Duodenal mucosa (tissue), 2 donors: ENCODE data around the gene CCR7.

ENCODE experiments used
- H3K27ac ChIP-seq: one replicate; pipeline ENCODE4 v1.7.0; 2013; ENCODE audit warnings: low read depth, low read length
- H3K27me3 ChIP-seq, 2 donors: one replicate each; pipeline ENCODE4 v1.7.0; 2013; ENCODE audit warnings: low read length in 2 of 2, control low read depth in 1 of 2; ENCODE audit not compliant: insufficient read depth in 2 of 2, control insufficient read depth in 1 of 2
- H3K36me3 ChIP-seq, 2 donors: one replicate each; pipeline ENCODE4 v1.7.0; 2013; ENCODE audit warnings: low read length in 2 of 2, control low read depth in 1 of 2; ENCODE audit not compliant: insufficient read depth in 2 of 2, control insufficient read depth in 1 of 2
- H3K4me1 ChIP-seq, 2 donors: one replicate each; pipeline ENCODE4 v1.7.0; 2013; ENCODE audit warnings: low read length in 2 of 2, control low read depth in 1 of 2; ENCODE audit not compliant: insufficient read depth in 2 of 2, control insufficient read depth in 1 of 2
- H3K4me3 ChIP-seq, 2 donors: one replicate each; pipeline ENCODE4 v1.7.0; 2013; ENCODE audit warnings: low read length in 2 of 2, low read depth in 1 of 2
- H3K9ac ChIP-seq, 2 donors: one replicate each; pipeline ENCODE4 v1.7.0; 2013; ENCODE audit warnings: low read length in 2 of 2, low read depth in 1 of 2
- H3K9me3 ChIP-seq, 2 donors: one replicate each; pipeline ENCODE4 v1.7.0; 2013; ENCODE audit warnings: low read length in 2 of 2, control low read depth in 1 of 2; ENCODE audit not compliant: control insufficient read depth in 1 of 2

CCR7 gene

GRCh38 chr17:40522250-40522960 lies 42.9 kb downstream of the CCR7 start:
- H3K36me3 ChIP-seq: no peaks in the 10 kb centered on the region
- H3K27ac ChIP-seq: no peak overlapping the region
- H3K9ac ChIP-seq: no peak overlapping the region
- peaks cover 0 to 10% of the 10 kb centered on the region in 2 donors for H3K4me1 ChIP-seq
- no peak overlapping the region for H3K4me3 ChIP-seq
- H3K9me3 ChIP-seq: peaks cover 3 to 5% of the 10 kb centered on the region in 2 donors
- H3K27me3 ChIP-seq: no peaks in the 10 kb centered on the region

GRCh38 chr17:40520991-40521453 lies 44.2 kb downstream of the CCR7 start:
- Histone ChIP-seq H3K36me3 (no peaks in the 10 kb centered on the region), H3K27me3 (no peaks in the 10 kb centered on the region), H3K9me3 (peaks cover 3 to 5% of the 10 kb centered on the region in 2 donors), H3K4me3 (no peak overlapping the region), H3K4me1 (peaks cover 11 to 21% of the 10 kb centered on the region in 2 donors), H3K27ac (no peak overlapping the region), H3K9ac (no peak overlapping the region)

- H3K9me3 ChIP-seq: no peaks in the 10 kb centered on the region
- no peaks in the 10 kb centered on the region for H3K27me3 ChIP-seq
- H3K27ac ChIP-seq: no peak overlapping the region
- no peak overlapping the region for H3K4me3 ChIP-seq
- peaks cover 11 to 21% of the 10 kb centered on the region in 2 donors for H3K4me1 ChIP-seq
- no peak overlapping the region for H3K9ac ChIP-seq
- H3K36me3 ChIP-seq: no peaks in the 10 kb centered on the region
Observed at GRCh38 chr17:40519089-40519775, 46.0 kb downstream of the CCR7 start.

GRCh38 chr17:40518401-40519088 lies 46.7 kb downstream of the CCR7 start:
- Histone ChIP-seq H3K36me3 (no peaks in the 10 kb centered on the region), H3K9ac (no peak overlapping the region), H3K27ac (no peak overlapping the region), H3K27me3 (no peaks in the 10 kb centered on the region), H3K9me3 (no peaks in the 10 kb centered on the region), H3K4me1 (peaks cover 11 to 21% of the 10 kb centered on the region in 2 donors), H3K4me3 (no peak overlapping the region)

- Histone ChIP-seq H3K9me3 (no peaks in the 10 kb centered on the region), H3K4me1 (peaks cover 11 to 21% of the 10 kb centered on the region in 2 donors), H3K4me3 (no peak overlapping the region), H3K36me3 (no peaks in the 10 kb centered on the region), H3K27ac (no peak overlapping the region), H3K9ac (no peak overlapping the region), H3K27me3 (no peaks in the 10 kb centered on the region)
Observed at GRCh38 chr17:40517981-40518380, 47.3 kb downstream of the CCR7 start.

- Histone ChIP-seq H3K27me3 (no peaks in the 10 kb centered on the region), H3K4me3 (no peak overlapping the region), H3K4me1 (peaks cover 11 to 21% of the 10 kb centered on the region in 2 donors), H3K36me3 (no peaks in the 10 kb centered on the region), H3K9me3 (no peaks in the 10 kb centered on the region), H3K9ac (no peak overlapping the region), H3K27ac (no peak overlapping the region)
Observed at GRCh38 chr17:40517286-40517662, 48.0 kb downstream of the CCR7 start.

- no peaks in the 10 kb centered on the region for H3K9me3 ChIP-seq
- H3K4me1 ChIP-seq: peaks cover 11 to 21% of the 10 kb centered on the region in 2 donors
- H3K36me3 ChIP-seq: no peaks in the 10 kb centered on the region
- H3K4me3 ChIP-seq: no peak overlapping the region
- H3K27me3 ChIP-seq: no peaks in the 10 kb centered on the region
- no peak overlapping the region for H3K9ac ChIP-seq
- no peak overlapping the region for H3K27ac ChIP-seq
Observed at GRCh38 chr17:40516581-40517285, 48.5 kb downstream of the CCR7 start.

GRCh38 chr17:40515491-40516041 lies 49.7 kb downstream of the CCR7 start:
- H3K36me3 ChIP-seq: no peaks in the 10 kb centered on the region
- H3K4me3 ChIP-seq: no peak overlapping the region
- no peak overlapping the region for H3K27ac ChIP-seq
- H3K9ac ChIP-seq: no peak overlapping the region
- H3K9me3 ChIP-seq: no peaks in the 10 kb centered on the region
- peaks cover 11 to 21% of the 10 kb centered on the region in 2 donors for H3K4me1 ChIP-seq
- H3K27me3 ChIP-seq: no peaks in the 10 kb centered on the region

GRCh38 chr17:40515011-40515410 lies 50.3 kb downstream of the CCR7 start:
- H3K9ac ChIP-seq: no peak overlapping the region
- no peaks in the 10 kb centered on the region for H3K9me3 ChIP-seq
- no peak overlapping the region for H3K27ac ChIP-seq
- no peak overlapping the region for H3K4me3 ChIP-seq
- peaks cover 11 to 21% of the 10 kb centered on the region in 2 donors for H3K4me1 ChIP-seq
- H3K36me3 ChIP-seq: no peaks in the 10 kb centered on the region
- no peaks in the 10 kb centered on the region for H3K27me3 ChIP-seq
